GM10266 (cell line): Measurements from ENCODE around the gene STARD3.

Experiments
- DNase-seq: peaks from one replicate; pipeline ENCODE4 v3.0.0; 2012; ENCODE audit errors: extremely low spot score
- CTCF ChIP-seq: IDR thresholded peaks from 2 replicates; pipeline ENCODE4 v1.5.1; 2012; ENCODE audit warnings: mild to moderate bottlenecking, low read depth; ENCODE audit not compliant: control insufficient read depth, insufficient read depth; ENCODE audit errors: missing control alignments

Gene STARD3

GRCh38 chr17:39642291-39643074 is 5.5 kb downstream of the STARD3 start:
- no peak for TF ChIP-seq CTCF
- DNase-seq: no peak

GRCh38 chr17:39643271-39643670 is 6.3 kb downstream of the STARD3 start:
- no peak for DNase-seq
- TF ChIP-seq CTCF: no peak

GRCh38 chr17:39647256-39647655 is 10.3 kb downstream of the STARD3 start:
- TF ChIP-seq CTCF: no peak
- no peak for DNase-seq

GRCh38 chr17:39648616-39649366 is 11.8 kb downstream of the STARD3 start:
- no peak for DNase-seq
- no peak for TF ChIP-seq CTCF

- no peak for DNase-seq
- TF ChIP-seq CTCF: no peak
Observed at GRCh38 chr17:39650121-39650579, 13.2 kb downstream of the STARD3 start.

GRCh38 chr17:39651923-39652586 is 15.1 kb downstream of the STARD3 start:
- no peak for TF ChIP-seq CTCF

More at GRCh38 chr17:39651923-39652586, 15.1 kb downstream of the STARD3 start:
- DNase-seq: no peak
